Measurements from ENCODE around the gene OR2T3.
"Not testable (repeated sequence)": the region's sequence is repeated elsewhere in the genome, so short reads cannot be mapped to it uniquely, and the experiment has no call there.

GRCh38 chr1:248459117-248459516 lies 14.0 kb upstream of the OR2T3 start:
- not testable (repeated sequence) for TF ChIP-seq CTCF (conservative IDR thresholded peaks at IDR 0.05; ENCODE audit: low read depth, low read length); CEBPB (IDR thresholded peaks at IDR 0.05; ENCODE audit: low read depth, low read length); RFX5 (IDR thresholded peaks at IDR 0.05; ENCODE audit: low read depth, low read length); USF2 (IDR thresholded peaks at IDR 0.05; ENCODE audit: low read depth, low read length)
